Stimulated activated CD8-positive, alpha-beta memory T cell treated with anti-CD3 and anti-CD28 coated beads, Interleukin-7, amount 100 ng/mL, for 48 hours (primary cell): ENCODE results near the gene SERGEF.

Source experiments
- DNase-seq, 2 donors: peaks; one replicate each; pipeline ENCODE4 v3.0.0-alpha.2; 2020; ENCODE audit warnings: low read depth in 1 of 2; ENCODE audit errors: extremely low read depth in 1 of 2

The SERGEF gene

DNA sequence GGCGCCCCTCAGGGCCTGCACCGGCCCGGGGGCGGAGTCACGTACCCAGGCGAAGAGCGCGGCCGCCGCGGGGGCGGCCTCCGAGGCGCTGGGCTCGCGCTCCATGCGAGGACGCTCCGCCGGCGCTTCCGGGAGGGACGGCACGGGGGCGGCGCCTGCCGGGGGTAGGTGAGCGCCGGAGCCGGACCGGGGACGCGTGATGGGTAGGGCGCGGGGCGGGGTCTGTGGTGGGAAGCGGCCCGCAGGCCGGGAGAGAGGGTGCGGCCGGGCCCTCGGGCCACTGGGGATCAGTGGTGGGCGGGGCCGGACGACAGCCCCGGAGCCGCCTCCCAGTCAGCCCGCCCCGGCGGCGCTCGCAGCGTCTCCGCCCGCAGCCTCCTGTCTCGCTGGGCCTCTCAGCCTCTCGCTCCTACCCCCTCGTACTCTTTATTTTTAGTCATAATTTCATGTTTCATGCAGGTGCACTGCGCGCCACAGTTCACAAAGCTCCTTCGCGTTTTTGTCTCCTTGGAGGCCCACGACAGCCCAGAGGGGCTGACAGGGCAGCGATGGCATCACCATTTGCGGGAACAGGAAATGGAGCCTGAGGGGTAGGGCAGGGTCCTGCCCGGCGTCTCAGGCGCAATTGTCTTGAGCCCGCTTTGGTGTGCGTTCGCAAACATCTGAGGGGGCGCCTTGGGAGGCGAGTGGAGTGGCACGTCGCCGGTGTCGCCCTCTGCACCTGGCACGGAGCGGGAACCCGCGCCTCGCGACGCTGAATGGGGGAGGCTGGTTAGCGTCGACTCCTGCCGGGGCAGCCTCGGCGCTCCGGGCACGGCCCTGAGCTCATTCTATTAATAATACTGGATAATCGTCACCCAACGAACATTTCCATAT lies at the start of gene SERGEF:
SERGEF (minus strand) TSS at position 142 of the 876 bp plus-strand sequence; CDS start at position 105, 37 bp downstream.
- DNase-seq, result peak; percentile 91

DNA sequence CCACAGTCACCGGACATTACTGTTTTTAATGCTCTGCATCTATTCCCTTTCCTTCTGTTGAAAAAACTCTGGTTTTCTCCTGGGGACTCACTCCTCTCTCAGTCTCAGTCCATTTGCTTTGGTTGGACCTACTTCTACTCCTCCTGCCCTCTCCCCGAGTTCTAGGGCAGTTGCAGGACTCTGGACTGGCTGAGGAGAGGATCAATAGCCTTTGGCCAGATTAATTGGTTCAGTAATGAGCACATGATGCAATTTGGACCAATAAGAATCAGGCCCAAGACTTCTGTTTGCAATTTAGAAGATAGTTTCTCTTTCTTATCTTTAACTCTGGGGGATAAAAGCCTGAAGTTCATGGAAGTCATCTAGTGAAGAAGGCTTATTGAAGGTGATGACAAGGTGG lies 48.5 kb upstream of the SERGEF start:
- DNase-seq, result no peak

DNA sequence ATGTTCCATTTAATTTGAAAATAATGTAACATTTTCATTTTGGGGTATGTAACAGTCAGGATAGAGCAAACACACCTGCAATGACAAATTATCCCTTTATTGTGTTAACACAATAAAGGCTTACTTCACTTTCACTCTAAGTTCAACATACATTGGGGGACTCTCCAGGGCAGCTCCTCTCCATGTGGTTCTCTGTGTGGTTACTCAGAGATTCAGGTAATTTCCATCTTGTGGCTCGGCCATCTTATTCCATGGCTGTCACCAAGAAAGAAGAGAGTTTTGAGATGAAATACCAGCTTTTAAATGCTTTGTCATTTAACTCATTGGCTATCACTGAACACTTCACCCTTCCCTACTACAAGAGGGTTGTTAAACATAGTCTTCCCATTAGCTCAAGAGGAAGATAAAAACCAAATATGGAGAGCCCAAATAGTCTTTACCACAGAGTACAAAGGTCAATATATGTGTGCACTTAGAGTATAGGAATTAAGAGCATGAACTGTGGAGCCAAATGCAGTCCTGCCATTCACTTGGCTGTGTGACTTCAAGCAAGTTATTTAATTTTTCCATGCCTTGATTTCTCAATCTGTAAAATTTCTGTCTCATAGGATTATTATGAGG lies 43.8 kb upstream of the SERGEF start:
- DNase-seq, result no peak

DNA sequence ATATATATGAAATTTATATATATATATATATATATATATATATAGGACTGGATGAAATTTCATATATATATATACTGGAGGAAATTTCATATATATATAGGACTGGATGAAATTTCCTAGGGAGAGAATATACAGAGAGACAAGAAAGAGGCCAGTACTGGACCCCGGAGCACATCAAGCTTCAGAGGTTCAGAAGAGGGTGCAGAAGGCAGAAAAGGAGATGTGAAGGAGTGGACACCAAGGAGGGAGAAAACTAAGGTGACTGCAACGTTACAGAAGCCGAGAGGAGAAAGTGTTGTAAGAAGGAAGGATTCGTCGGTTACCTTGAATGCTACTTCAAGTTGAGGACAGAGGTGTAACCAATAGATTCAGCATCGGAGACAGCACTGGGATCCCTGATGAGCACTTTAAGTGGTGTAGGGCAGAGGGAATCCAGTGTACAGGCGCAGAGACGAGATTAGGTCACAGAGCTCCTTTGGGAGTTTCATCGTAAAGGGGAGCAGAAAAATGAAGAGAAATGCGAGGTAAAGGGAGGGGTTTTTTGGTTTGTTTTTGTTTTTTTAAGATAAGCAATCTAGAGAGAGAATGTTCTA lies 41.8 kb upstream of the SERGEF start:
- no peak for DNase-seq

DNA sequence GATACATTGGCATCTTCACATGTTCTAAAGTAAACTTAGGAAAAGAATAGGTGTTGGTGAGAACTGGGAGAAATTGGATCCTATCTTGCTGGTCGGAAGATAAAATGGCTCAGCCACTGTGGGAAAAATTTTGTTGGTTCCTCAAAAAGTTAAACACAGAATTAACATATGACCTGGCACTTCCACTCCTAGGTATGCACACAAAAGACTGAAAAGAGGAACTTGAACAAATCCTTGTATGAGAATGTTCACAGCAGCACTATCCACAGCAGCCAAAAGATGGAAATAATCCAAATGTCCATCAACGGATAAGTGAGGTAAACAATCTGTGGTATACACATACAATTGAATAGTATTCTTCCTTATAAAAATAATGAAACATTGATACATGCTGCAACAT lies 38.0 kb upstream of the SERGEF start:
- DNase-seq, result no peak

DNA sequence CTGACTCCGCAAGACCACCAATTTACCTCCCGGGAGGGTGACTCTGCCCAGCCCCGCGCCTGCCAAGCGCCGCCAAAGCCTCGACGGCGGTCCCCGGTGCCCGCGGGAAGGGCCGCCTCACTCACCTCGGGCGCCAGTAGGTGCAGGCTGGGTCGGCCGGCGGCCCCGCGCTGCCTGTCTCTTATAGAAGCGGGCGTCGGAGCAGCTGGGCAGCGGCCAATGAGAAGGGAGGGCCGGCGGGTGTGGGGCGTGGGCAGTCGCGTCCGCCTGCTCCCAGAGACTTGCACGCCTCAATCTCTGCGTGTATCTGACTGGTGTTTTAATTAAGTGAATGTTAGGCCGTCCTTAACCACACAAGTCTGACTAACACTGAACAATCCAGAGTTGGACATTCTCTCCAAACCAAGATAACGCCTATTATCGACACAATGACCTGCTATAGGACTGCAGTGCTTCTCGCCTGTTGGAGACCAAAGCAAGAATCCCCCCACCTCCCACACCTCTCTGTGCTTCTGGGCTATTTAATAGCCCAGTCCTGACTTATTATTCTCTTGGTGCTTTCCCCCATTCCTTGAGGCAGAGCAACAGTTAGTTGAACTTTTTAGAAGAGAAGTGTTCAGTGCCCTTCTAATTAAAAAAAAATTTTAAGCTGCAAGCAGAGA lies 33.4 kb upstream of the SERGEF start, which contains the start of gene TPH1:
TPH1 (minus strand) TSS at position 154 of the 662 bp plus-strand sequence. CDS start 5,507 bp downstream, outside the sequence.
- no peak for DNase-seq

DNA sequence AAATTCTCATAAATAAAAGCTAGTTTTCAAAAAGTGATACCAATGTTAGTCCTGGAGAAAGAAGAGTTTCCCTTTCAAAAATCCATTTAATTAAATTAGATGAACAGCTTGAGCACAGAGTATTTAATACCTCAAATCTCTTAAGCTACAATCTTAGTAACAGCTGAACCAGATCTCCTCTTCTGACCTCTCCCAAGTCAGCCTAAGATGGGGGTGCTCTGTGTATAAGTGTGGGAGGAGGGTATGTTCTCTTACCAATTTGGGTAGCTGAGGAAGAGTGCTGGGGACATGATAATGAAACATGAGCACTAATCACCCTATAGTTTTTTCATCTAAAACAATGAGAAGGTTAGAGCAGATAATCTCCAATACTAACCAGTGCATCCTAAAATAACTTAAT lies 23.6 kb upstream of the SERGEF start:
- DNase-seq, result no peak

DNA sequence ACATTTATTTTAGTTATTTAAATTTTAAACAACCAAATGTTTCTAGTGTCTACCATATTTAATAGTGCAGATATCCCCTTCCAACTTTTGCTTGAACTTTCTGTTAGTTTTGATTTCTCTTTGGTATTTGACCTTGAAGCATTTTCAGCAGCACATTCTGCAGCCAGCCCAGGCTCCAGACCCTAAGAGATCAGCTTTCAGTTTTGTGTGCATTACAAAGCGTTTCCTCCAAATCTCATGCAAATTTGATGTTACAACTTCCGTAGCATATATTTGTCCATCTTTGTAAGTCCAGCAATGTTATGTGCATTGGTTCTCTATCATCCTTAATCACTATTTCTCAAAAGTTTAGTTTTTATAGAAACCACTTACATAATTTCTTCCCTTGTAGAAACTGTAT lies 14.6 kb upstream of the SERGEF start:
- DNase-seq, result no peak

DNA sequence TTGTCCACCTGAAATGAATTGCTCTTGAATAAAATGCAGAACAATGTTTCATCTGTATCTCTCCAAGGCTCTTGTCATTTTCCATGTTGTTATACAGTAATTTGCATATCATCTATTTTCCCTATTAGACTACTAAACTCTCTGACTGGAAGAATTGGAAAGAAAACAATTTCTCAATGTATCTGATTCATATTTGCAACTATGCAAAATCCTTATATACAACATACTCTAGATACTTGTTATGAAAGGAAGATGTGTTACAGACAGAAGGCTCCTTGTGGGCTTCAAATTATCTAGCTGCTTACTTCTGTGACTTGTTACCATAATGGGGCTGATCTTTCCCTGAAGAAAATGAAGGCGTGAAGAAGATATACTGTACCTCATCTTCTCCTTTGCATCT lies 9.6 kb upstream of the SERGEF start:
- no peak for DNase-seq

DNA sequence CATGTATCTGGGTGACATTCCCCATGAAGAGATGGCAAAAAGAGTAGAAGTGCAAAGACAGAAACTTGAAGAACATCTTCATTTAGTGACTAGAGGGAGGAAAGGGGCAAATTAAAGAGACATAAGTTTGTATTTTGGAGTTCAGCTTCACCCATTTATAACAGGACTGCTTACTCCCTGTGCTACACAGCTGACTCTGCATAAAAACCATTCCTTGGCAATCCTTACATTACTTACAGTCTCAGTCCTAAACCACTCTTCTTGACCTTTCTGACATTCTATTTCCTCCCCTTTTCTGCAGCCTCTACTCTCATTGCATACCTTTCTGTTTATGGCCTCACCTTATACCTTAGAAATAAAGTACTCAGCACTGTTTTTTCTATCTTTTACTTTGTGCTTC lies 6.8 kb upstream of the SERGEF start:
- no peak for DNase-seq

DNA sequence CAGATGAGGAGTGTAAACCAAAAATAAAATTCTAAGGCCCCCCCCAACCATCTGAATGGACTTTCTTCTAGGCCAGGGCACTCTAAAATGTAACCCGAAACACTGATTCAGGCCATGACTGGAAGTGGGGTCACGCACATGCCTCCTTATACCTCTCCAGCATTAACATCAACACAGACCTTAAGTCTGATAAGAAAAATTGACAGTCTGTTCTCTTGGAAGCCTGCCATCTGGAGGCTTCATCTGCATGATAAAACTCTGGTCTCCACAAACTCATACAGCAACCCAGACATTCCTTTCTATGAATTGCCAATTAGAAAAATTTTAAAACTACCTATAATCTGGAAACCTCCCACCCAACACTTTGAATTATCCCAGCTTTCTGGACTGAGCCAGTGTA lies 3.9 kb upstream of the SERGEF start:
- no peak for DNase-seq

DNA sequence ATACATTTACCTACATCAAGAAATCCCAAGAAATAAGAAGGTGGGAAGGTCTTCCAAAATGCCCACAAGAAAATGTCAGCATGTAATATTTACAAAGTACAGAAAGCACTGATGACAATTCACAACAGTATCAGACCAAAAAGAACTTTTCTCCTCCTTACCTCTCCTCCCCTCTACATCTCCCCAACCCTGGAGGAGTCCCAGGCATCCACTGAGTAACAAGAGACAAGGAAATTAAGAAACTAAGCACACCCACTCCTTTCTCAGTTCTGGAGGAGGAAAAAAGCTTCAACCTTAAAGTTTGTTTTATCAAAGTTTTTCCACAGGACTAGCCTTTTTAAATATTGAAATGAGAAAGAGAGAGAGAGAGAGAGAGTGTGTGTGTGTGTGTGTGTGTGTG lies 2.0 kb upstream of the SERGEF start:
- no peak for DNase-seq

DNA sequence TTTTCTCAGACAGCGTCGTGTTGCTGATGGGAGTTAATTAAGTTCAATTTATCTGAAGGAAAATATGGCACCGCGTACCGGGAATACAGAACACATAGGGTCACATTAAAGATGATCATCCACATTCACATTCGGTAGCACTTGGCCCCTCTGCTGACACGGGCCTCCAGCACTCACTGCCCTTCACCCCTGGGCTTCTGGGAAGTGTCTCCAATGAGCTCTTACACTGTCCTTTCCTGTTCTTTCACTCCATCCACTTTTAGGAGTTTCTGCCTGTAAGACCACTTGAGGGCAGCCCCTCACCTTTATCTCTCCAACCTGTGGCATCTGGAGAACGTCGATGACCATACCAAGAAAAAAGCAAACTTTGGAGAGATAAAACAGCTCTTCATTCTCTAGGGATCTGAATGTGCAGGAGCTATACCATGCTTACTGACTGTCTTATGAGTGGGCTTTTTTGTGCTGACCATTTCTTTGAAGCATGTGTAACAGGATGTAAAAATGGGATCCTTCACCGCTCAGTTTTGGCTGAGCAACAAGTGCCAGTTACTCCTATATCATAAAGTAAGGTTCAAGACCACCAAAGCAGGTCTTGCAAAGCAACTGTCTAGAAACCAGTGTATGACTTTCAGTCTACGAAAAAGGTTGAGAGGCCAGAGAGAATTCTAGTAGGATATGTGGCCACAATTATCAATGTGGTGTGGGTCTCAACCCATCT lies 1.1 kb upstream of the SERGEF start:
- DNase-seq, result no peak

DNA sequence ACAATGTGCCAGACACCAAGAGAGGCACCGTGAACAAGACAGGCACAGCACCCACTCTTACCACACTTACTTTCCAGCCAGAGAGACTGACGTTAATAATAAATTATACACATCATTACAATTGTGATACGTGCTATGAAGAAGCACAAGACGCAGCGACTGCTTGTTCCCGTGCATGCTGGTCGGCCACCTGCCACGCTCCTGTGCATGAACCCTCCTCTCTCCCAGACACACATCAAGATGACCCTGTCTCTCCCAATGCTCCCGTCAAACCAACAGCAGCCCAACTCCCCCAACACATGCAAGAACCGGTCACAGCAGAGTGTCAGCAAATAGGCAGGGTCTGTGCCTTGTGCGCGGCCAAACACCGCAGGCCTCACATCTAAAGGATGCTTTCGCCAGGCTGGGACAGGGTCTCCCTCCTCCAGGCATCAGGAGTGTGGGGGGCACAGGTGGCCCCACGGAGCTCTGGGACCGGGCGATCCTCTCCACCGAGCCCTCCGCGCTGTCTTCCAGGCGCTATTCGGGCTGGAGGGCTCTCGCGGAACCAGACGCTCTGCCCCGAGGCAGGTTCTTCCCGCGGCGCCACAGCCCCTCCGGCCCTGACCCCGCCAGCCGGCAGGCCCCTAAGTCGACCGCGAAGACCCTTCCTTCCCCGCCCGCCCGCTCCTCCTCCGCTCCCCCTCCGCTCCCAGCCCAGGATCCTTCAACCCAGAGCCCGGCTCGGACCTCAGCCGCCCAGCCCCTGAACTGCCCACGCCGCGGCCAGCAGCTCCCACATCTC lies 533 bp downstream of the SERGEF start:
- peak in 1 of 2 donors; percentile 5 for DNase-seq

DNA sequence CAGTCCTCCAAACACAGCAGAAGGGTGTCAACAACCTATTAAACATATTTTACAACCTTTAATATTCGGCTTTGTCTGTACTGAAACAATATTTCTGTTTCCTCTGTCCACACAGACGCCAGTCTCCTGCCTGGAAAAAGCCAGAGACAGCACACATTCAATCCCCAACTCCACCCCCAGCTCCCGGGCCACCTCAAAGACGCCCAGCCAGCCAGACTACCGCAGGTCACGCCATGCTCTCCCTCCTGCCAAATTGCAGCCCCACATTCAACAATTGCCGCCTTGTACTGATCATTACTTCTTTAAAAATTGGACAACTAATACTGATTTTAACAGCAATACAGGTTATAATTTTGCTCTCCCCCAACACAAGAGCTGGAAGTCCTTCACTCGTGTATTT lies 1.2 kb downstream of the SERGEF start:
- DNase-seq, result no peak

DNA sequence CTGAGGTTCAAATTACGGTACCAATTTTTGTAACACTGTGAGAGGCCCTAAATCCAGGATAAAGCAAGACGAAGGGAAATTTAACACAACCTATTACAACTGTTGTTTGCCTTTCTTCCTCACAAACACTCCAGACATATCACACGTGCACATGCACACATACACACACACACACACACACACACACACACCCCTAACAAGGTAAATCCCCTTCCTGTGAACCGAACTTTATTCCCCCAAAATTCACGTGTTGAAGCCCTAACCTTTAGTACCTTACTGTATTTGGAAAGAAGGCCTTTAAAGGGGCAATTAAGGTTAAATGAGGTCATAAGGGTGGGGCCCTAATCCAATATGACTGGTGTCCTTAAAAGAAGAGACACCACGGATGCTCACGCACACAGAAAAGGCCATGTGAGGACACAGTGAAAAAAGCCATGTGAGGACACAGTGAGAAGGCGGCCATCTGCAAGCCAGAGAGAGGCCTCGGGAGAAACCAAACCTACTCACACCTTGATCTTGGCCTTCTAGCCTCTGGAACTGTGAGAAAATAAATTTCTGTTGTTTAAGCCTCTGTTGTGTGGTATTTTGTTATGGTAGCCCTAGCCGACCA lies 1.8 kb downstream of the SERGEF start:
- DNase-seq, result no peak

DNA sequence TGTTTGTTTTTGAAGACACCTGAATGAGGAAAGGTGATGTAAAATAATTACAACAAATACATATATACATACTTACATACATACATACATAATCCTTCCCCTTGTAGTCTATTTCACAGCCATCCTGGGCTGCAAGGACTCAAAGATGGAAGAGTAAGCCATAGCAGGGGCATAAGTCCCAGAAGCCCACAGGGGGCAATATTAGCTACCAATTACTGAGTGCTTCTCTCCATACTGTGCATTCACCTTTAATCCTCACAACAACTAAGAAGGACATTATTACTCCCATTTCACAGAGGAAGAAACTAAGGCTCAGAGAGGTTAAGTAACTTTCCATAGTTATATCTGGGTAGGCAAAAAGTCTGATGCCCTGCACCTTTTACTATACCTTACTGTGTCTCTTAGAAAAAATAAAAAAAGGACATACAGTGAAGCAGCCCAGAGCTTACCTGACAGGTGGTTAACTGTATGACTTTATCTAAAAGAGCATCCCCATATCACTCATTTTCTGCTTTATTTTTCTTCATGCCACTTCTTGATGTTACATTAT lies 2.7 kb downstream of the SERGEF start:
- DNase-seq, result no peak

DNA sequence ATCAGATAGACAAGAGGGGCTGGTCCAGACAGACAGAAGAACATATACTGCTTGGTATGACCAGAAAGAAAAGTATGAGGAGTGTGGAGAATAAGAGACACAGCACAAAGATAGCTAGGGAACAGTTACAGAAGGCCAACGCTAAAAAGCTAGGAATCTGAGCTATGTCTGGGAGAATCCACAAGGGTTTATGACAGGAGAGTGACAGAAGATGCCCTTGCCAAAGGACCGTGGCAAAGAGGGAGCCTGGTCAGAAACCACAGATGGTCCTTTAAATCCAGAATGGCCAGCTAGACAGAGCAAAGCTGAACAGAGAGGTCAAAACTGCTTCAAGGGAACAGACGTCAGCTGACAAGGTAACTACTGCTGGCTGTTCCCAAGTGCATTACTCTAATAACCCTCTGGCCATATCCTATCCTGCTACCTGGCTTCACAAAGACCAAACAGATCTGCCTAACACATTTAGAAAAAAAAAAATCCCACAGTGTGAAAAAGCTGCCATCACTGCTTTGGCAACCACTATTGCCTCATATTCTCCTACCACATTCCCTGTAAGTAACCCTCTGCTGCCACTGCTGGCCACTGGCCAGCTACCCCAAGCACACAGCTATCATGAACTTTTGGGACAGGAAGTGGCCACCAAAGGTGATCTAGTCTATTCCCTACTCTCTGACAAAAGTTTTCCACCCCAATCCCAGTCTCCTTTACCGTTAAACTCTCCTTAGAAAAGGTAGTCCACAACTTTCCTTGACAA lies 7.3 kb downstream of the SERGEF start:
- DNase-seq, result no peak

DNA sequence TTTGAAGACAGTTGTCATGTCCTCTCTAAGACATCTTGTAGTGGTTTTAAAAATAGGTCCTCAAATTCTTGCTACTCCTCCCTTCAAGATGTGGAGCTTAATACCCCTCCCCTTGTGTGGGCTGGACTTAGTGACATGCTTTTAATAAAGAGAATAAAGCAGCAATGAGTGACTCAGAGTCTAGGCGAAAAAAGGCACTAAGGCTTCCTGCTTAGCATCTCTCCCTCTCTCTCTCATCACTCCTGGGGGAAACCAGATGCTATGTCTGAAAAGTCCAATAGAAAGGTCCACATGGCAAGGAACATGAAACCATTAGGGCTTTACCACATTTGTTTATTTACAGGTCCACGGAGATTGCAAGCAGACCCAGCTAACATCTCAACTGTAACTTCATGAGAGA lies 11.7 kb downstream of the SERGEF start:
- no peak for DNase-seq
